GM18517 (cell line): ENCODE data around the gene MAPK8IP1.

ENCODE experiments used
- ATAC-seq: cut with Tn5 transposase; IDR thresholded peaks from one replicate; pipeline ENCODE4 v1.9.1; 2021; ENCODE audit warnings: mild to moderate bottlenecking, moderate library complexity; ENCODE audit not compliant: unreplicated experiment

The MAPK8IP1 gene

GRCh38 chr11:45924036-45924915, 38.8 kb downstream of the MAPK8IP1 start:
- no peak for ATAC-seq

GRCh38 chr11:45924927-45925326, 39.5 kb downstream of the MAPK8IP1 start:
- no peak for ATAC-seq

GRCh38 chr11:45925550-45925949, 40.1 kb downstream of the MAPK8IP1 start:
- no peak for ATAC-seq

GRCh38 chr11:45926001-45926401, 40.5 kb downstream of the MAPK8IP1 start:
- ATAC-seq: no peak

- ATAC-seq: no peak
Measured at GRCh38 chr11:45926536-45927331, 41.3 kb downstream of the MAPK8IP1 start.

- ATAC-seq: no peak
Measured at GRCh38 chr11:45927332-45927683, 41.9 kb downstream of the MAPK8IP1 start.

- no peak for ATAC-seq
Measured at GRCh38 chr11:45927684-45928413, 42.4 kb downstream of the MAPK8IP1 start.

- ATAC-seq: no peak
Measured at GRCh38 chr11:45928535-45929215, 43.2 kb downstream of the MAPK8IP1 start.

- ATAC-seq: no peak
Measured at GRCh38 chr11:45929486-45930030, 44.1 kb downstream of the MAPK8IP1 start.

GRCh38 chr11:45930031-45930794, 44.8 kb downstream of the MAPK8IP1 start:
- ATAC-seq: peak; percentile 93

- no peak for ATAC-seq
Measured at GRCh38 chr11:45930951-45931570, 45.6 kb downstream of the MAPK8IP1 start.

GRCh38 chr11:45931739-45932138, 46.3 kb downstream of the MAPK8IP1 start:
- no peak for ATAC-seq

GRCh38 chr11:45932217-45932616, 46.8 kb downstream of the MAPK8IP1 start:
- ATAC-seq: no peak

GRCh38 chr11:45933131-45933831, 47.8 kb downstream of the MAPK8IP1 start:
- peak; percentile 35 for ATAC-seq

- ATAC-seq: no peak
Measured at GRCh38 chr11:45933846-45934579, 48.6 kb downstream of the MAPK8IP1 start.

GRCh38 chr11:45934580-45935318, 49.3 kb downstream of the MAPK8IP1 start:
- ATAC-seq: no peak

- ATAC-seq: no peak
Measured at GRCh38 chr11:45935349-45936064, 50.1 kb downstream of the MAPK8IP1 start.
